WI38 (cell line): ENCODE data around the gene S100A13.

Source experiments
- H3K4me3 ChIP-seq: 2 replicates; pipeline ENCODE4 v1.5.1; 2011; ENCODE audit warnings: low read depth, mild to moderate bottlenecking, control low read depth, low read length
- CTCF ChIP-seq: IDR thresholded peaks from 2 replicates; pipeline ENCODE4 v1.5.1; 2012; ENCODE audit warnings: low read depth, mild to moderate bottlenecking, control low read depth, low read length

Gene S100A13

GRCh38 chr1:153636312-153636711 lies 9.0 kb upstream of the S100A13 start:
- no peak overlapping the region for H3K4me3 ChIP-seq
- TF ChIP-seq CTCF, result no peak

- no peak overlapping the region for H3K4me3 ChIP-seq
- TF ChIP-seq CTCF, result no peak
Measured at GRCh38 chr1:153635872-153636271, 8.6 kb upstream of the S100A13 start.

- peak within 1 kb of the TSS; percentile 94 for H3K4me3 ChIP-seq
- TF ChIP-seq CTCF, result no peak
Measured at GRCh38 chr1:153633754-153634665, 6.7 kb upstream of the S100A13 start, which contains the start of gene CHTOP. Gene CHTOP (plus strand): TSS chr1:153634066. CDS start chr1:153636589, 2,523 bp downstream.

- TF ChIP-seq CTCF, result no peak
- no peak overlapping the region; the same call in 1 of the 2 replicates for H3K4me3 ChIP-seq
Measured at GRCh38 chr1:153633161-153633753, 6.0 kb upstream of the S100A13 start.

GRCh38 chr1:153631047-153632022 lies 4.0 kb upstream of the S100A13 start:
- TF ChIP-seq CTCF, result no peak

GRCh38 chr1:153630384-153630783 lies 3.1 kb upstream of the S100A13 start:
- no peak overlapping the region for H3K4me3 ChIP-seq
- no peak for TF ChIP-seq CTCF

More at GRCh38 chr1:153631047-153632022, 4.0 kb upstream of the S100A13 start:
- H3K4me3 ChIP-seq, result no peak overlapping the region
